ENCODE results near the gene PILRA. TPM values are rescaled to one million over a fixed set of nuclear protein-coding genes. Genes with fewer than 3 reads are reported as not detected.

The PILRA gene
- total and polyA plus RNA-seq, 4 donors = 5.8 to 21.5 (median 10.9) TPM

DNA sequence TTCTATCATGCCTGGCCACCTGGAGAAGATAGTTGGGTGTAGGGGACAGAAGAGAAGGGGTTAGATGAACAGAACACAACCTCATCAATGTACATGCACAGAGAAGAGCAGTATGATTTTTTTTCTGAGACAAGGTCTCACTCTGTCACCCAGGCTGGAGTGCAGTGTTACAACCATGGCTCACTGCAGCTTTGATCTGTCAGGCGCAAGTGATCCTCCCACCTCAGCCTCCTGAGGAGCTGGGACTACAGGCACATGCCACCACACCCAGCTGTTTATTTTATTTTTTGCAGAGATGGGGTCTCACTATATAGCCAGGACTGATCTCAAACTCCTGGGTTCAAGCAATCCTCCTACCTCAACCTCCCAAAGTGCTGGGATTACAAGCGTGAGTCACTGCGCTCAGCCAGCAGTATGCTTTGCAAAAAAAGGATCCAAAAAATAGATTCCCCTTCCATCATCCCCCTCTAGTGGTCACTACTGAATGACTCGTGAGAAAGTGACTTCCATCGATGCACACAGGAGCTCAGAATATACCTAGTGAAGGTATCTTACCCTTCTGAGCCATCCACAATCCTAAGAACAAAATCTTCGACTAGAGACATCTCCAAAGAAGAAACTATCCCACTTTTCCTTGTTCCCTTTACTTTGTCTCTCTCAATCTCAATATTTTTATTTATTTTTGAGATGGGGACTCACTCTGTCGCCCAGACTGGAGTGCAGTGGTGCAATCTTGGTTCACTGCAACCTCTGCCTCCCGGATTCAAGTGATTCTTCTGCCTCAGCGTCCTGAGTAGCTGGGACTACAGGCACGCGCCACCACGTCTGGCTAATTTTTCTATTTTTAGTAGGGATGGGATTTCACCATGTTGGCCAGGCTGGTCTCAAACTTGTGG lies 34.2 kb downstream of the PILRA start:
- no peaks in the 10 kb centered on the region for H3K9me3 ChIP-seq (ENCODE audit: control insufficient read depth, low read length)
- H3K4me3 ChIP-seq (ENCODE audit: low read length in 2 of 2) = no peak overlapping the region
- no peak overlapping the region for H3K27ac ChIP-seq (ENCODE audit: low read depth in 1 of 2, low read length in 2 of 2)
- no peaks in the 10 kb centered on the region for H3K27me3 ChIP-seq (ENCODE audit: control insufficient read depth in 1 of 2, insufficient read depth in 2 of 2, low read length in 1 of 2)
- WGBS, 2 donors = 43% methylated on average over 12 of the region's 12 CpGs
- ATAC-seq (ENCODE audit: low FRiP score) (peak; percentile 77), DNase-seq (peak in 1 of 2 donors; percentile 49)
- no peaks in the 10 kb centered on the region for H3K36me3 ChIP-seq (ENCODE audit: control insufficient read depth in 1 of 2, insufficient read depth in 2 of 2, low read length in 1 of 2)
- intact Hi-C loops (cut with DNase I) = no loop called here
- H3K4me1 ChIP-seq (ENCODE audit: control insufficient read depth in 1 of 2, insufficient read depth in 2 of 2, low read length in 2 of 2) = no peaks in the 10 kb centered on the region

DNA sequence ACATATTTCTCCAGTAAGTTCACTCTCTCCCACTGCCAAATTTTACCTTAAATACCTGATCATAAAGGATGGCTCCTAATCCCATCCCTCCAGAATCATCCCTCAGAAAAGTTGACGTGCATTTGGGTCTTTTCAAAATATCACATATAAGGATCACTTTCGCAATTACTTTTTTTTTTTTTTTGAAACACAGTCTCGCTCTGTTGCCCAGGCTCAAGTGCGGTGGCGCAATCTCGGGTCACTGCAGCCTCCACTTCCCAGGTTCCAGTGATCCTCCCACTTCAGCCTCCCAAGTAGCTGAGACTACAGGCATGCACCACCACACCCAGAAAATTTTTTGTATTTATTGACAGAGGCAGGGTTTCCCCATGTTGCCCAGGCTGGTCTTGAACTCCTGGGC lies 37.8 kb downstream of the PILRA start:
- Histone ChIP-seq H3K27me3 (ENCODE audit: control insufficient read depth in 1 of 2, insufficient read depth in 2 of 2, low read length in 1 of 2) (no peaks in the 10 kb centered on the region), H3K9me3 (ENCODE audit: control insufficient read depth, low read length) (no peaks in the 10 kb centered on the region), H3K4me1 (ENCODE audit: control insufficient read depth in 1 of 2, insufficient read depth in 2 of 2, low read length in 2 of 2) (no peaks in the 10 kb centered on the region), H3K4me3 (ENCODE audit: low read length in 2 of 2) (no peak overlapping the region), H3K27ac (ENCODE audit: low read depth in 1 of 2, low read length in 2 of 2) (no peak overlapping the region), H3K36me3 (ENCODE audit: control insufficient read depth in 1 of 2, insufficient read depth in 2 of 2, low read length in 1 of 2) (no peaks in the 10 kb centered on the region)
- no peak for ATAC-seq (ENCODE audit: low FRiP score)
- intact Hi-C loops (cut with DNase I) = no loop called here
- WGBS, 2 donors = 92 to 93% methylated on average over 6 of the region's 6 CpGs
- no peak for DNase-seq

DNA sequence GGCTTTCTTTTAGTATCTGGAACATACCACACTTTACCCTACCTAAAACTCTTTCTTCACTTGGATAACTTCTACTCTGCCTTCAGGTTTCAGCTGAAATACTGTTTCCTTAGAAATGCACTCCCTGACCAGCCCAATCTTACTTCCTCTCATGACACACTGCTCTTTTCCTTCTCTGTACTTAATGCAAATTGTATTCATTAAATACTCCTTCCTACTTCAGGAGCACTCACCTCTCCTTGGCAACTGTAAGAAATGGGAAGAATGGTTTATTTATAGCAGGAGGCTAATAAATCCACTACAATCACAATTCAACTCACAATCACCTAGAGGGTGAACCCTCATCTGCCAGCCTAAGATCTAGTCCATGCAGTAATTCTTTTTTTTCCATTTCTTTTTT lies 40.1 kb downstream of the PILRA start:
- H3K36me3 ChIP-seq (ENCODE audit: control insufficient read depth in 1 of 2, insufficient read depth in 2 of 2, low read length in 1 of 2) = no peaks in the 10 kb centered on the region
- ATAC-seq (ENCODE audit: low FRiP score) = no peak
- H3K4me3 ChIP-seq (ENCODE audit: low read length in 2 of 2) = no peak overlapping the region

DNA sequence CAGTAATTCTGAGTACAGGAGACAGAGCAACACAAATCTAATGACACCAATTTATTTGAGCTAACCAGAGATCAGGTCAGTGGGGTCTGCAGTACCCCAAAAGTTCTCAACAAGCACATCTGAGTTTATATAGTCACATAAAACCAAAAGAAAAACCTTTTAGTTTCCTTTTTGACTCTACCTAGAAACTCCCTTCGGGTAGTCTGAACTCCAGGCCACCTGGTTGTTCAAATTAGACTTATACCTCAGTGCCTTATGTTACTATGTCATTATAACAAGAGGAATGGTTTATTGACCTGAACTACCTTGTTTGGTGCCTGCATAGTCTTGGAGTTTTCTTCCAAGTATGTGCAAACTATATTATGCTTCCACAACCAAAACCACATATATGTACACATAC lies 40.6 kb downstream of the PILRA start:
- intact Hi-C loops (cut with DNase I) = no loop called here
- 94 to 97% methylated on average over 1 of the region's 1 CpG for WGBS, 2 donors
- no peak overlapping the region for H3K27ac ChIP-seq (ENCODE audit: low read depth in 1 of 2, low read length in 2 of 2)
- no peak for ATAC-seq (ENCODE audit: low FRiP score)
- H3K9me3 ChIP-seq (ENCODE audit: control insufficient read depth, low read length) = no peaks in the 10 kb centered on the region
- H3K4me1 ChIP-seq (ENCODE audit: control insufficient read depth in 1 of 2, insufficient read depth in 2 of 2, low read length in 2 of 2) = no peaks in the 10 kb centered on the region
- DNase-seq = no peak
- no peaks in the 10 kb centered on the region for H3K36me3 ChIP-seq (ENCODE audit: control insufficient read depth in 1 of 2, insufficient read depth in 2 of 2, low read length in 1 of 2)
- H3K4me3 ChIP-seq (ENCODE audit: low read length in 2 of 2) = no peak overlapping the region
- no peaks in the 10 kb centered on the region for H3K27me3 ChIP-seq (ENCODE audit: control insufficient read depth in 1 of 2, insufficient read depth in 2 of 2, low read length in 1 of 2)

More for the DNA sequence above, 40.1 kb downstream of the PILRA start:
- Histone ChIP-seq H3K27ac (ENCODE audit: low read depth in 1 of 2, low read length in 2 of 2) (no peak overlapping the region), H3K4me1 (ENCODE audit: control insufficient read depth in 1 of 2, insufficient read depth in 2 of 2, low read length in 2 of 2) (no peaks in the 10 kb centered on the region), H3K27me3 (ENCODE audit: control insufficient read depth in 1 of 2, insufficient read depth in 2 of 2, low read length in 1 of 2) (no peaks in the 10 kb centered on the region), H3K9me3 (ENCODE audit: control insufficient read depth, low read length) (no peaks in the 10 kb centered on the region)
- DNase-seq = no peak
- intact Hi-C loops (cut with DNase I) = no loop called here

DNA sequence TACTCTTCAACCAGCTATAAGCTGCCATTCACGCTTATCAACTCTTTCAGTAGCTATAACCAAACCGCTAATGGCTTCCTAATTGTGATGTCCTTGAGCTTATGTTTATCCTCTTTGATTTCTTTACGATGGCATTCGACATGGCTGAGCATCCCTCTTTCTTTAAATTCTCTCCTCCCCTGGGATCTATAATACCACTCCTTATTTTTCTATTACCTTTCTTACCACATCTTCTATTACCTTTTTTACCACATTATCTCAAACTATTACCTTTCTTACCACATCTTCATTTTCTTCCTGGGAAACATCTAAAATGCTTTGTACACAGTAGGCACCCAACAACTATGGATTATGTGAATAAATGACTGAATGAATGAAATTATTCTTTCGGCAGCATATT lies 42.2 kb downstream of the PILRA start:
- 91 to 94% methylated on average over 5 of the region's 5 CpGs for WGBS, 2 donors
- DNase-seq (no peak), ATAC-seq (ENCODE audit: low FRiP score) (no peak)
- Histone ChIP-seq H3K27ac (ENCODE audit: low read depth in 1 of 2, low read length in 2 of 2) (no peak overlapping the region), H3K4me1 (ENCODE audit: control insufficient read depth in 1 of 2, insufficient read depth in 2 of 2, low read length in 2 of 2) (no peaks in the 10 kb centered on the region), H3K27me3 (ENCODE audit: control insufficient read depth in 1 of 2, insufficient read depth in 2 of 2, low read length in 1 of 2) (no peaks in the 10 kb centered on the region), H3K36me3 (ENCODE audit: control insufficient read depth in 1 of 2, insufficient read depth in 2 of 2, low read length in 1 of 2) (no peaks in the 10 kb centered on the region), H3K4me3 (ENCODE audit: low read length in 2 of 2) (no peak overlapping the region), H3K9me3 (ENCODE audit: control insufficient read depth, low read length) (no peaks in the 10 kb centered on the region)
- intact Hi-C loops (cut with DNase I) = no loop called here

DNA sequence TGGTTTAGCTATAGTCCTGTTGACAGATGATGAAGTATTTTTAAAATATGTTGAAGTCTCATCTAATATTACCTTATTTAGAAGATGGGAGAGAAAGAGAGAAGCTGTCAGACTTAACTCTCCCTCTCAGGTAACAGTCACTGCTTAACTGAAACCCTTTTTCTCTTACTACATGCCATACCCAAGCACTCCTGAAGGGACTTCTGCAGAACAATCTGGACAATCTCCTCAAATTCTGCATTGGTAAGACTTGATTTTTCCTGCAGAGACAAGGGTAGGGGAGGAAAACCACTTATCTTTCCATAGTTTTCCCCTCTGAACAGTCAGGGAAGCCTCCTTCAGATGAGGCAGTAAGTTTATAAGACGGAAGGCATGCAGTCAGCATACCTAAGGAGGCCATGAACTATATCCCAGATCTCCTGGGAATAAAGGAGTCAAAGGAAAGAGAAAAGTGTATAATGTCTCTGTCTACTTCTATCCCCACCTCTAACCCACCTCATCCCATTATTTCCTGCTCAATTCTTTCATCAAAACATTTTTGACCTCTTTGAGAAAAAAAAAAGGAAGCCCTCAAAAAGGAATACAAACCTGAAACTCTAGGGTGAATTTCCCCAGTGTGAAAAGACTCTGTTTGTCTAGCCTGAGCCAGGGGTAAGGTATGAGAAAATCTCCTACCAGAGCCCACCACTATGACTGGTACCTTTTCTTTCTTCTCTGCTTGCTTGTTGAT lies 45.8 kb downstream of the PILRA start:
- H3K27ac ChIP-seq (ENCODE audit: low read depth in 1 of 2, low read length in 2 of 2) = no peak overlapping the region
- no peak overlapping the region for H3K4me3 ChIP-seq (ENCODE audit: low read length in 2 of 2)
- no peaks in the 10 kb centered on the region for H3K4me1 ChIP-seq (ENCODE audit: control insufficient read depth in 1 of 2, insufficient read depth in 2 of 2, low read length in 2 of 2)
- intact Hi-C loops (cut with DNase I) = no loop called here
- no peaks in the 10 kb centered on the region for H3K27me3 ChIP-seq (ENCODE audit: control insufficient read depth in 1 of 2, insufficient read depth in 2 of 2, low read length in 1 of 2)
- DNase-seq = no peak
- H3K9me3 ChIP-seq (ENCODE audit: control insufficient read depth, low read length) = no peaks in the 10 kb centered on the region
- 73 to 80% methylated on average over 1 of the region's 1 CpG for WGBS, 2 donors
- no peak for ATAC-seq (ENCODE audit: low FRiP score)
- H3K36me3 ChIP-seq (ENCODE audit: control insufficient read depth in 1 of 2, insufficient read depth in 2 of 2, low read length in 1 of 2) = no peaks in the 10 kb centered on the region

DNA sequence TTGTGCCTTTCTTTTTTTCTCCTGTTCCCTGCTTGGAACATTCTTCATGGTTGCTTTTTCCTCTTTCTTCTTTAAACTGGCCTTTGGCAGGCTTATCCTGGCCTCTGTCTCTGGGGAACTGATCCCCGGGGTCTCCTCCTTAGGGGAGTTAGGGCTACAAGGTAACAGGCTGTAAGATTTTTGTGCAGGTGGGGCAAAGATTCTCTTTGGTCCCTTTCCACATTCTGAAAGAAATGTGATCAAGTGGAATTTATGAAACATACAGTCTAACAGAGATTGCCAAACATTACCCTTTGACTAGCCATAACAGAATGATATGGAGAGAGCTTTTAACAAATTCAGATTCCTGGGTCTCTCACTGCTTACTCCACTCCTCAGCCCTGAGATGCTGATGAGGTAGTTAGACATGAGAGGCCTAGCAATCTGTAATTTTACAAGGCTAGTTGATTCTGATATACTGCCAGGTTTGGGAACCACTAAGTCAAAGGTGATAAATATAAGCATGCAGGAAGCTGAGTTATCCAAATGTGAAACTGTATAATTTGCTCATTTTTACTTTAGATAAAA lies 46.5 kb downstream of the PILRA start:
- 23 to 28% methylated on average over 1 of the region's 1 CpG for WGBS, 2 donors
- Histone ChIP-seq H3K27me3 (ENCODE audit: control insufficient read depth in 1 of 2, insufficient read depth in 2 of 2, low read length in 1 of 2) (no peaks in the 10 kb centered on the region), H3K9me3 (ENCODE audit: control insufficient read depth, low read length) (no peaks in the 10 kb centered on the region), H3K4me3 (ENCODE audit: low read length in 2 of 2) (no peak overlapping the region), H3K4me1 (ENCODE audit: control insufficient read depth in 1 of 2, insufficient read depth in 2 of 2, low read length in 2 of 2) (no peaks in the 10 kb centered on the region), H3K27ac (ENCODE audit: low read depth in 1 of 2, low read length in 2 of 2) (no peak overlapping the region), H3K36me3 (ENCODE audit: control insufficient read depth in 1 of 2, insufficient read depth in 2 of 2, low read length in 1 of 2) (no peaks in the 10 kb centered on the region)
- DNase-seq = no peak
- intact Hi-C loops (cut with DNase I) = no loop called here
- no peak for ATAC-seq (ENCODE audit: low FRiP score)

DNA sequence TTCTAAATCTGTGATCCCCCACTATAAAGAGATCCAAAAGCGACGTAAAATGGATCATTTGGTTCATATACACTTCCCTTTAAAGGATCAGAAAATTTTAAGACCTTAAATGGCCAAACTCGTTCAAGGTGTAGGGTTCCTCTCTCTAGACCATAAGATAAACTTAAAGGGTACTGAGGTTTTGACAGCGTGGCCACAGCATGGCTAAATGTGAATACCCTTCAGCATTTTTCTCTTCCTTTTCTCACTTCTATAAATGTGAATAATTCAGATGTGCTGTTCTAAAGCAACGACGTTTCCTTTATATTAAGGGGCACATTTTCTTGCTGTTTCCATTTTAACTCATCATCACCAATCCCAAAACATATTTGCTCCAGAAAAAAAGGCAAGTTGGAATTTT lies 50.0 kb downstream of the PILRA start:
- Histone ChIP-seq H3K9me3 (ENCODE audit: control insufficient read depth, low read length) (no peaks in the 10 kb centered on the region), H3K27ac (ENCODE audit: low read depth in 1 of 2, low read length in 2 of 2) (no peak overlapping the region), H3K4me3 (ENCODE audit: low read length in 2 of 2) (no peak overlapping the region), H3K27me3 (ENCODE audit: control insufficient read depth in 1 of 2, insufficient read depth in 2 of 2, low read length in 1 of 2) (no peaks in the 10 kb centered on the region), H3K4me1 (ENCODE audit: control insufficient read depth in 1 of 2, insufficient read depth in 2 of 2, low read length in 2 of 2) (no peaks in the 10 kb centered on the region), H3K36me3 (ENCODE audit: control insufficient read depth in 1 of 2, insufficient read depth in 2 of 2, low read length in 1 of 2) (no peaks in the 10 kb centered on the region)
- ATAC-seq (ENCODE audit: low FRiP score) = no peak
- no peak for DNase-seq
- 89 to 91% methylated on average over 6 of the region's 6 CpGs for WGBS, 2 donors
- intact Hi-C loops (cut with DNase I) = no loop called here

Data from aorta (tissue), 5 donors.